Brain microvascular endothelial cell (primary cell): ENCODE measurements around the gene SLC22A31.

ENCODE experiments used
- DNase-seq: peaks from one replicate; pipeline ENCODE4 v3.0.0-alpha.2; 2020
- H3K27ac ChIP-seq: fragments of 250-450 bp; sonication (Bioruptor Pico); 2 replicates; pipeline ENCODE4 v1.5.1; 2020; ENCODE audit warnings: mild to moderate bottlenecking, moderate library complexity
- H3K27me3 ChIP-seq: fragments of 250-450 bp; sonication (Bioruptor Pico); replicated peaks from 2 replicates; pipeline ENCODE4 v1.5.1; 2020; ENCODE audit warnings: mild to moderate bottlenecking
- H3K36me3 ChIP-seq: fragments of 250-450 bp; sonication (Bioruptor Pico); replicated peaks from 2 replicates; pipeline ENCODE4 v1.5.1; 2020; ENCODE audit warnings: mild to moderate bottlenecking
- H3K4me3 ChIP-seq: 2 replicates; pipeline ENCODE4 v1.5.1; 2011; ENCODE audit warnings: low read depth, mild to moderate bottlenecking, control low read depth, low read length, moderate library complexity
- in situ Hi-C: cut with HindIII; loops from 2 replicates; pipeline ENCODE4 v1.10.0; 2017; ENCODE audit warnings: low sequenced_read_pairs, low pct_ligation_motif_present
- TF ChIP-seq, protein P1 (sequence below): IDR thresholded peaks from 2 replicates; pipeline ENCODE4 v1.5.1; 2011; ENCODE audit warnings: low read depth, mild to moderate bottlenecking, moderate library complexity, low read length, control low read depth, inconsistent platforms; ENCODE audit errors: missing control alignments

SLC22A31 gene

DNA sequence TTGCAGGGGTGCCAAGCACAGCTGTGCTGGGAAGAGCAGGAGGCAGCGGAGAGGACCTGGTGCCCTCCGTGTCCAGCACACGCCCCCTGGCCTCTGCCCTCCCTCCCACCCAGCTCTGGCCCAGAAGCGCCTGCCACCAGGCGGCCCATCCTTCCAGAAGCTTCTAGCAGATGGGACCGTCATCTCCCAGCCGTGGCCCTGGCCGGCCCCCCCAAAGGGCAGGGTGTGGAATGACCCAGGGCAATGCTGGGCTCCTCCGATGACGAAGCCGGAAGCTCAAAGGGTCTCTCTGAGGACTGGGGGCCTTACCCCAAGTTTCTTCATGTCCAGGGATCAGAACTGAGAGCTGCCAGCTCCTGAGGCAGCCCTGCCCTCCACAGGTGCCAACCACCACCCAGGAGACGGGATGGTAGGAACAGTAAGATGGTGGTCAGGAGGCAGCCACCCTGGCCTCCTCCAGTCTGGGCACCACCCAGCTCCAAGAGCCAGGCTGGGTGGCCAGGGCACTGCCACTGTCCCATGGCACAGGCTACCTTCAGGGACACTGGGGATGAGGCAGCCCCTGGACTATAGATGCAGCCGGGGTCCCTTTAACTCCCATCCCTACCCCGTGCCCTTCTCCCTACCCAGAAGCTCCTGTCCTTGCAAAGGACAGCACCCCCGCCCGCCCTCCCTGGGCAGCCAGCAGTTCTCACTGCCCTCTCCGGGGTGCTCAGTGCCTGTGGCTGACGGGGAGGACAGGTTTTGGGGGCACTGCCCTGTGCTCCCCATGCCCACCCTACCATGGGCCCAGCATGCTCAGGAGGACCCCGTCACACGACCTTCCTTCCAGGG is 35.3 kb downstream of the SLC22A31 start:
- H3K27me3 ChIP-seq = no peaks in the 10 kb centered on the region
- TF ChIP-seq, protein P1, sequence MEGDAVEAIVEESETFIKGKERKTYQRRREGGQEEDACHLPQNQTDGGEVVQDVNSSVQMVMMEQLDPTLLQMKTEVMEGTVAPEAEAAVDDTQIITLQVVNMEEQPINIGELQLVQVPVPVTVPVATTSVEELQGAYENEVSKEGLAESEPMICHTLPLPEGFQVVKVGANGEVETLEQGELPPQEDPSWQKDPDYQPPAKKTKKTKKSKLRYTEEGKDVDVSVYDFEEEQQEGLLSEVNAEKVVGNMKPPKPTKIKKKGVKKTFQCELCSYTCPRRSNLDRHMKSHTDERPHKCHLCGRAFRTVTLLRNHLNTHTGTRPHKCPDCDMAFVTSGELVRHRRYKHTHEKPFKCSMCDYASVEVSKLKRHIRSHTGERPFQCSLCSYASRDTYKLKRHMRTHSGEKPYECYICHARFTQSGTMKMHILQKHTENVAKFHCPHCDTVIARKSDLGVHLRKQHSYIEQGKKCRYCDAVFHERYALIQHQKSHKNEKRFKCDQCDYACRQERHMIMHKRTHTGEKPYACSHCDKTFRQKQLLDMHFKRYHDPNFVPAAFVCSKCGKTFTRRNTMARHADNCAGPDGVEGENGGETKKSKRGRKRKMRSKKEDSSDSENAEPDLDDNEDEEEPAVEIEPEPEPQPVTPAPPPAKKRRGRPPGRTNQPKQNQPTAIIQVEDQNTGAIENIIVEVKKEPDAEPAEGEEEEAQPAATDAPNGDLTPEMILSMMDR = no peak
- no peaks in the 10 kb centered on the region for H3K36me3 ChIP-seq
- H3K4me3 ChIP-seq = no peak overlapping the region
- no peak for DNase-seq
- in situ Hi-C loops = loop anchor here (25.0 kb wide), 1 partner anchor 403 kb away; no protein-coding TSS in a partner anchor
- H3K27ac ChIP-seq = no peak overlapping the region

DNA sequence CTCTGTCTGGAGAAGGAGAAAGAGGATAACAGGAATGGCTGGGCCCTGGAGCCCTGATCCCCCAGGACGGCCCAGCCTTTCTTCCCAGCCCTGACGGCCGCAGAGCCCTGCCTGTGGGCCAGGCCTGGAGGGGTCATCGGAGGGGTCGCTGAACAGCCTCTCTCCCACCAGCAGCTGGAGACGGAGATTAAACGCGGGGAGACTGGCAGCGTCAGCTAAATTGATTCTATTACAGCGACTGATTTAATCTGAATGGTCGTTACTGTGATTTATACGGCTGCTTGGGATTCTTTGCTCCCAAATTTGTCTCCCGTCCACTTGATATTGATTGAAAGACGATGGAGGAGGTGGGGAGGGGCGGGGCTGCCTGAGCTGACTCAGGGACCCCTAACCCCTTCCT is 35.9 kb downstream of the SLC22A31 start:
- Histone ChIP-seq H3K27me3 (no peaks in the 10 kb centered on the region), H3K36me3 (no peaks in the 10 kb centered on the region), H3K27ac (no peak overlapping the region), H3K4me3 (no peak overlapping the region)
- in situ Hi-C loops = loop anchor here (25.0 kb wide), 1 partner anchor 402 kb away; no protein-coding TSS in a partner anchor
- TF ChIP-seq, protein P1 = no peak
- no peak for DNase-seq

DNA sequence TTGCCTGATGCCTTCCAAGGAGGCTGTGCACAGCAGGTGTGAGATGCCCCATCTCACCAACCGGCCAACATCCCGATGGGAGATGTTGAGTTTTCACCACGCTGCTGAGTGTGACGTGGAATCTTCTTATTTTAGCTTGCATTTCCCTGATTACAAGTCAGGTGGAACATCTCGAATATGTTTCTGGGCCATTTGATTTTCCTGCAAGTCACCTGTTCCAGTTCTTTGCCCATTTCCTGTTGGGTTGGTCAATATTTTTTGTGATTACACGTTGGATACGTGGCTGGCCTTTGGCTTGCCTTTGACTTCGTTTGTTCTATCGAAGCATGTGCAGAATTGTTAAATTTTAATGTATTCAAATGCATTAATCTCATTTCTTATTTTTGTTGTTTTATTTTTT is 37.0 kb downstream of the SLC22A31 start:
- Histone ChIP-seq H3K27ac (no peak overlapping the region), H3K27me3 (no peaks in the 10 kb centered on the region), H3K4me3 (no peak overlapping the region), H3K36me3 (no peaks in the 10 kb centered on the region)
- in situ Hi-C loops = loop anchor here (25.0 kb wide), 1 partner anchor 401 kb away; no protein-coding TSS in a partner anchor
- DNase-seq = no peak
- TF ChIP-seq, protein P1 = no peak

DNA sequence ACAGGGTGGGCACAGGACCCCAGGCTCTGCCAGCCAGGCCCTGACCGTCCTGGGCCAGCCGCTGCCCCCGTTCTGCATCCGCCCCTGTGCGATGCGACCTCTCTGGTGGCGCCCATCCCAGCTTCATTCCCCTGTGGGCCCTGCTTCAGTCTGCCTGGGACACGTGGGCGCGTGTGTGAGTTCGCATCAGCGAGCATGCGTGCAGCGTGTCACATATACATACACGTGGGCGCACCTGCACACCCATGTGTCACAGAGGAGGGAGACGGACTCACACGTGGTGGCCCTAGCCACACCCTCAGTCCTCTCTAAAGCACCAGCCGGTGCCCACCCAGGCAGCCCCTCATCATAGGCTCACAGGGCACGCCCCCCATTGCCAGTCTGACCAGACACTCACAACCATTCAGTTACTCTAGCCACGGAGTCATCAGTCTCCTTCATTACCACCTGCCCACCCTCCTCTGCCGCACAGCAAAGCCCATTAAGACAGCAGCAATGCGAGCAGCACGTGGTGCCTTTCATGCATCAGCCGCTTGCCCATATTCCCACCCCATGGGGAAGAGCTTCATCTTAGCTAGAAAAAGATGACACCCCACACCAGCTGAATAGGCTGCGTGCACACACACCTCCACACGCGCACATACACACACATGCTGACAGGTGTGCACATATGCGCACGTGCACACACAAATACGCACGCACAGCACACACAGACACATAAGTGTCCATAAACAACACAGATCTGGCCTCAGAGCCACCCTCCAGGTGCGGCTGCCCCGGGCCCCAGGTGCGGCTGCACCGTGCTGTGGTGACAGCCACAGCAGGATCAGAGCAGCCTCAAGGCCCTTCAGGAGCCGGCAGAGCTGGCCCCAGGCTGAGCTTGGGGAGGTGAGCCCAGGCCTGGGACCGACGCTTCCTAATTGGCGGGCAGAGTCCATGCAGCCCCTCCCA is 38.3 kb downstream of the SLC22A31 start:
- Histone ChIP-seq H3K36me3 (no peaks in the 10 kb centered on the region), H3K27ac (no peak overlapping the region), H3K27me3 (no peaks in the 10 kb centered on the region), H3K4me3 (no peak overlapping the region)
- TF ChIP-seq, protein P1 = no peak
- DNase-seq = no peak
- in situ Hi-C loops = loop anchor here (25.0 kb wide), 1 partner anchor 400 kb away; no protein-coding TSS in a partner anchor

DNA sequence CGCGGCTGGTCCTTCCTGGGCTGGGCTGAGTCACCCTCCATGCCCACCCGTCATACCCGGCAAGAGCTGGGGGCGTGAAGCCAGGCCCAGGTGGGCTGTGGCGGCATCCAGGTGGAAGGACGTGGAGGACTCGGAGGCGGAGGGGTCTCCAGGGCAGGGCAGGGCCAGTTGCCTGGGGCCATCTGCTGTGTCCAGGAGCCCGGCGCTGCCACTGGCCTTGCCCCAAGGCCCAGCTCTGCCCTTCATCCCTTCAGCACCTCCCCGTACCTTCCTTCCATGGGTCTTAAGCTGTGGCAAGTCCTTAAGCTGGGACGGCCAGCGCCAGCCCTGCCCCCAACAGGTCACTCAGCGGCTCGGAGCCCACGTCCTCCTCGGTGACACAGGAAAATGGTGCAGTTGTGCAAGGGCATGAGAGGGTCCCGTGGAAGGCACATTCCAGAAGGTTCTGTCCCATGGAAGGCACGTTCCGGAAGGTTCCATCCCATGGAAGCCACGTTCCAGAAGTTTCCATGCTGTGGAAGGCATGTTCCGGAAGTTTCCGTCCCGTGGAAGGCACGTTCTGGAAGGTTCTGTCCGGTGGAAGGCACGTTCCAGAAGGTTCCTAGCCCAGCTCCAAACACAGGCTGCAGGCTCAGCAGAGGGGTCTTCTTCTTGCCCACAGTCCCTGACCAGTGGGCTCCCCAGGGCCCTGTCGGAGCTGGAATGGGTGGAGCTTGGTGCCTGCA is 39.2 kb downstream of the SLC22A31 start:
- TF ChIP-seq, protein P1 = no peak
- in situ Hi-C loops = loop anchor here (25.0 kb wide), 1 partner anchor 399 kb away; no protein-coding TSS in a partner anchor
- Histone ChIP-seq H3K27me3 (no peaks in the 10 kb centered on the region), H3K4me3 (no peak overlapping the region), H3K27ac (no peak overlapping the region), H3K36me3 (no peaks in the 10 kb centered on the region)
- no peak for DNase-seq
